Parathyroid adenoma (tissue), 2 donors: Measurements from ENCODE around the gene DOCK8.

ENCODE experiments used
- H2AFZ ChIP-seq: fragments of 300-600 bp; sonication (generic); one replicate; pipeline ENCODE4 v1.7.0; 2017; ENCODE audit warnings: antibody characterized with exemption, mild to moderate bottlenecking
- H3K27ac ChIP-seq: fragments of 300-600 bp; sonication (generic); one replicate; pipeline ENCODE4 v1.7.0; 2017
- H3K27me3 ChIP-seq: fragments of 300-600 bp; sonication (generic); one replicate; pipeline ENCODE4 v1.7.0; 2017; ENCODE audit warnings: low read length; ENCODE audit not compliant: control insufficient read depth, insufficient read depth
- H3K36me3 ChIP-seq: fragments of 300-600 bp; sonication (generic); one replicate; pipeline ENCODE4 v1.7.0; 2017; ENCODE audit warnings: low read length; ENCODE audit not compliant: control insufficient read depth, insufficient read depth
- H3K4me1 ChIP-seq: fragments of 300-600 bp; sonication (generic); one replicate; pipeline ENCODE4 v1.7.0; 2017; ENCODE audit warnings: control low read depth
- H3K4me2 ChIP-seq: fragments of 300-600 bp; sonication (generic); one replicate; pipeline ENCODE4 v1.7.0; 2017; ENCODE audit warnings: low read length
- H3K4me3 ChIP-seq: fragments of 300-600 bp; sonication (generic); one replicate; pipeline ENCODE4 v1.7.0; 2017; ENCODE audit warnings: low read depth, low read length
- H3K79me2 ChIP-seq: fragments of 300-600 bp; sonication (generic); one replicate; pipeline ENCODE4 v1.7.0; 2017; ENCODE audit warnings: control low read depth
- H3K9ac ChIP-seq: fragments of 300-600 bp; sonication (generic); one replicate; pipeline ENCODE4 v1.7.0; 2017; ENCODE audit warnings: mild to moderate bottlenecking
- H3K9me3 ChIP-seq: fragments of 300-600 bp; sonication (generic); one replicate; pipeline ENCODE4 v1.7.0; 2017; ENCODE audit warnings: low read length; ENCODE audit not compliant: control insufficient read depth
- CTCF ChIP-seq: fragments of 300-600 bp; sonication (generic); IDR thresholded peaks from one replicate; pipeline ENCODE4 v1.7.0; 2017; ENCODE audit warnings: antibody characterized with exemption, mild to moderate bottlenecking
- donor health status: primary hyperparathyroidism.

DOCK8 gene

GRCh38 chr9:378263-378662, 163.6 kb downstream of the DOCK8 start:
- H3K27ac ChIP-seq: no peak overlapping the region
- H3K4me3 ChIP-seq: no peak overlapping the region
- no peak overlapping the region for H2AFZ ChIP-seq
- no peaks in the 10 kb centered on the region for H3K79me2 ChIP-seq
- H3K9ac ChIP-seq: no peak overlapping the region
- no peaks in the 10 kb centered on the region for H3K36me3 ChIP-seq
- no peak overlapping the region for H3K4me2 ChIP-seq
- H3K4me1 ChIP-seq: no peaks in the 10 kb centered on the region
- H3K9me3 ChIP-seq: no peaks in the 10 kb centered on the region
- H3K27me3 ChIP-seq: no peaks in the 10 kb centered on the region
- TF ChIP-seq CTCF: no peak

GRCh38 chr9:382383-382782, 167.7 kb downstream of the DOCK8 start:
- Histone ChIP-seq H3K79me2 (no peaks in the 10 kb centered on the region), H3K4me2 (no peak overlapping the region), H3K4me1 (no peaks in the 10 kb centered on the region), H3K9me3 (no peaks in the 10 kb centered on the region), H3K36me3 (no peaks in the 10 kb centered on the region), H3K27me3 (no peaks in the 10 kb centered on the region), H3K4me3 (no peak overlapping the region), H3K9ac (no peak overlapping the region), H3K27ac (no peak overlapping the region), H2AFZ (no peak overlapping the region)
- no peak for TF ChIP-seq CTCF

DNA sequence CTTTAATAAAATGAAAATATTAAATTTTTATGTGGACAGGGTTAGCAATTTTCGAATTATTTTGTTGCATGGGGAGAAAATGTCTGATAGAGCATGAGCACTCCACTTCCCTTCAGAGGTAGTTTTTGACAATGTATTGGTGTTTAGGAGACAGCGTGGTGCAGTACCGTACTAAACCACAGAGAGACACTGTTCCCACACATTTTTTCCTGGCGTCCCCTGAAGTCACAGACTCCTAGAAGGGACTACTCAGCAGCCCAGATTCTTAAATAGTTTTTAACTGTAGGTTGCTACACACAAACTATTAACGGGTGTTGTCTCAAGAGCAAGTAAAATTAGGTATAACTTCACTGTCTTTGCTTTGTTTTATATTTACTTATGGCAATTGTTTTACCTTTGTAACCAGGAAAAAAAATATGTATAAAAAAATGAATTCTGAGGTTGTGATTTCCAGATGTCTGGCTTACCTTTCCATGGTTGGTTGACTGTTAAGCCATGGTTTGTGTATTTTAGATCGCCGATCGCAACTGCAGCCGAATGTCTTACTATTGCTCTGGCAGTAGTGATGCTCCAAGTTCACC, 171.2 kb downstream of the DOCK8 start:
- no peak overlapping the region for H3K4me3 ChIP-seq
- no peak overlapping the region for H3K9ac ChIP-seq
- TF ChIP-seq CTCF: peak; percentile 74
- no peaks in the 10 kb centered on the region for H3K4me1 ChIP-seq
- no peaks in the 10 kb centered on the region for H3K9me3 ChIP-seq
- no peak overlapping the region for H3K27ac ChIP-seq
- H3K36me3 ChIP-seq: no peaks in the 10 kb centered on the region
- H3K27me3 ChIP-seq: no peaks in the 10 kb centered on the region
- H3K79me2 ChIP-seq: no peaks in the 10 kb centered on the region
- no peak overlapping the region for H2AFZ ChIP-seq
- H3K4me2 ChIP-seq: no peak overlapping the region

- no peak overlapping the region for H3K9ac ChIP-seq
- no peaks in the 10 kb centered on the region for H3K79me2 ChIP-seq
- no peaks in the 10 kb centered on the region for H3K4me1 ChIP-seq
- no peak overlapping the region for H2AFZ ChIP-seq
- no peaks in the 10 kb centered on the region for H3K9me3 ChIP-seq
- H3K4me3 ChIP-seq: no peak overlapping the region
- H3K27ac ChIP-seq: no peak overlapping the region
- TF ChIP-seq CTCF: no peak
- H3K36me3 ChIP-seq: no peaks in the 10 kb centered on the region
- H3K27me3 ChIP-seq: no peaks in the 10 kb centered on the region
- H3K4me2 ChIP-seq: no peak overlapping the region
Measured at GRCh38 chr9:389159-389558, 174.5 kb downstream of the DOCK8 start.

DNA sequence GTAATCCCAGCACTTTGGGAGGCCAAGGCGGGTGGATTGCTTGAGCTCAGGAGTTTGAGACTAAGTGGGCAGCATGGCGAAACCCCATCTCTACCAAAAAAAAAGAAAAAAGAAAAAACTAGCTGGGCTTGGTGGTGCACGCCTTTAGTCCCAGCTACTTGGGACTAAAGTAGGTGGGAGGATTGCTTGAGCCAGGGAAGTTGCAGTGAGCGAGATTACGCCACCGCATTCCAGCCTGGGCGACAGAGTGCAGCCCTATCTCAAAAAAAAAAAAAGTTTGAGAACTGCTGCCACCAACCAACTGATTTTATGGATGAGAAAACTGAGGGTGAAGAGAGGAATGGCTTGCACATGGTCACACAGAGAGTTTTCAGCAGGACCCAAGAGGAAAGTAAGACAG, 175.1 kb downstream of the DOCK8 start:
- no peak overlapping the region for H3K4me2 ChIP-seq
- no peak overlapping the region for H2AFZ ChIP-seq
- H3K9ac ChIP-seq: no peak overlapping the region
- no peak overlapping the region for H3K27ac ChIP-seq
- H3K36me3 ChIP-seq: no peaks in the 10 kb centered on the region
- H3K9me3 ChIP-seq: no peaks in the 10 kb centered on the region
- no peaks in the 10 kb centered on the region for H3K27me3 ChIP-seq
- H3K4me1 ChIP-seq: no peaks in the 10 kb centered on the region
- H3K4me3 ChIP-seq: no peak overlapping the region
- H3K79me2 ChIP-seq: no peaks in the 10 kb centered on the region
- TF ChIP-seq CTCF: no peak
